Upper lobe of left lung (tissue), 6 donors: ENCODE measurements around the gene RHOV. TPM values are rescaled to one million over a fixed set of nuclear protein-coding genes. Genes with fewer than 3 reads are reported as not detected.

Source experiments
- ATAC-seq, 2 donors: fragments of 200-7000 bp; cut with Tn5 transposase; one replicate each; pipeline ENCODE4 v1.9.1; 2022; ENCODE audit warnings: mild to moderate bottlenecking in 2 of 2, moderate library complexity in 2 of 2; ENCODE audit not compliant: low FRiP score in 2 of 2
- DNase-seq, 2 donors: peaks; one replicate each; pipeline ENCODE4 v3.0.0-alpha.2; 2019 to 2020
- H3K27ac ChIP-seq, 4 donors: fragments of 200-600 bp; sonication (generic); one replicate each; pipeline ENCODE4 v1.5.1; 2016 to 2019
- H3K27me3 ChIP-seq, 4 donors: fragments of 200-600 bp; sonication (generic); one replicate each; pipeline ENCODE4 v1.5.1; 2017 to 2019
- H3K36me3 ChIP-seq, 4 donors: fragments of 200-600 bp; sonication (generic); one replicate each; pipeline ENCODE4 v1.5.1; 2016 to 2019
- H3K4me1 ChIP-seq, 4 donors: fragments of 200-600 bp; sonication (generic); one replicate each; pipeline ENCODE4 v1.5.1; 2018 to 2019
- H3K4me3 ChIP-seq, 4 donors: fragments of 200-600 bp; sonication (generic); one replicate each; pipeline ENCODE4 v1.5.1; 2017 to 2019; ENCODE audit warnings: mild to moderate bottlenecking in 2 of 4, moderate library complexity in 1 of 4
- H3K9me3 ChIP-seq, 4 donors: fragments of 200-600 bp; sonication (generic); one replicate each; pipeline ENCODE4 v1.5.1; 2018 to 2019
- CTCF ChIP-seq, 6 experiments: fragments of 450-650 bp in 4 of 6; fragments of 200-600 bp in 2 of 6; sonication (generic) in 2 of 6; IDR thresholded peaks; one replicate each; pipeline ENCODE4 v1.5.1; 2016 to 2019; ENCODE audit warnings: antibody characterized with exemption in 6 of 6
- EP300 ChIP-seq, 4 donors: sonication (generic); formaldehyde crosslinking; IDR thresholded peaks; one replicate each; pipeline ENCODE4 v1.5.1; 2017; ENCODE audit warnings: antibody characterized with exemption in 4 of 4, control low read depth in 2 of 4
- POLR2A ChIP-seq, 4 donors: fragments of 450-650 bp; IDR thresholded peaks; one replicate each; pipeline ENCODE4 v1.5.1; 2016 to 2017; ENCODE audit warnings: antibody characterized with exemption in 4 of 4, mild to moderate bottlenecking in 2 of 4
- POLR2AphosphoS5 ChIP-seq, 2 donors: sonication (generic); formaldehyde crosslinking; IDR thresholded peaks; one replicate each; pipeline ENCODE4 v1.5.1; 2017; ENCODE audit warnings: antibody characterized with exemption in 2 of 2
- whole genome bisulfite sequencing, 2 donors: methylation state at CpG; one replicate each; pipeline ENCODE4 v1.1.5; 2017 to 2018; 5-methylcytosine and 5-hydroxymethylcytosine counted together
- total RNA-seq, 6 donors: library from RNA; depleted of rRNA in 4 of 6; stranded (reverse); fragments of >200 nt in 4 of 6; gene quantifications; one replicate each; pipeline versions ENCODE4 v1.1.0 to v1.2.1, GENCODE V29; 2016 to 2021
- donor health status: DM: no; HTN: no; CAD: no; lungs with moderate emphysema.
- donor health status: DM: no; HTN: yes; CAD: no; lungs with severe emphysema.

RHOV gene
- total RNA-seq, 6 donors from 2014 or later: 0.46 to 2.1 (median 0.77) TPM; not detected in 3

- TF ChIP-seq CTCF (IDR thresholded peaks at IDR 0.05) (no peak), EP300 (IDR thresholded peaks at IDR 0.05) (no peak), POLR2A (IDR thresholded peaks at IDR 0.05) (no peak), POLR2AphosphoS5 (IDR thresholded peaks at IDR 0.05) (no peak)
- ATAC-seq (no peak), DNase-seq (no peak)
- peaks cover 0 to 11% (median 4%) of the 10 kb centered on the region in 4 donors for H3K27me3 ChIP-seq
- no peaks in the 10 kb centered on the region for H3K9me3 ChIP-seq
- peaks cover 25 to 51% (median 37%) of the 10 kb centered on the region in 4 donors for H3K4me1 ChIP-seq
- peak overlapping the region; percentile 77 to 84 (median 83) for H3K27ac ChIP-seq
- no peaks in the 10 kb centered on the region for H3K36me3 ChIP-seq
- WGBS, 2 donors: 23 to 29% methylated on average over 6 to 26 of the region's 34 CpGs
- H3K4me3 ChIP-seq: peak overlapping the region; percentile 16 to 81 (median 62)
Measured at GRCh38 chr15:40843261-40843884, 30.7 kb downstream of the RHOV start.

- no peak for ATAC-seq
- WGBS, 2 donors: 88 to 90% methylated on average over 2 of the region's 2 CpGs
- H3K9me3 ChIP-seq: no peaks in the 10 kb centered on the region
- H3K27me3 ChIP-seq: peaks cover 0 to 11% (median 4%) of the 10 kb centered on the region in 4 donors
- no peak overlapping the region for H3K27ac ChIP-seq
- H3K36me3 ChIP-seq: no peaks in the 10 kb centered on the region
- H3K4me1 ChIP-seq: peaks cover 19 to 35% (median 21%) of the 10 kb centered on the region in 4 donors
- DNase-seq: no peak
- H3K4me3 ChIP-seq: no peak overlapping the region
- no peak for TF ChIP-seq EP300 (IDR thresholded peaks at IDR 0.05)
- no peak for TF ChIP-seq POLR2AphosphoS5 (IDR thresholded peaks at IDR 0.05)
- TF ChIP-seq POLR2A (IDR thresholded peaks at IDR 0.05): no peak
- TF ChIP-seq CTCF (IDR thresholded peaks at IDR 0.05): no peak
Measured at GRCh38 chr15:40841741-40842140, 32.3 kb downstream of the RHOV start.

- Histone ChIP-seq H3K27ac (no peak overlapping the region), H3K4me1 (peaks cover 0 to 6% (median 2%) of the 10 kb centered on the region in 4 donors), H3K4me3 (no peak overlapping the region), H3K9me3 (no peaks in the 10 kb centered on the region), H3K27me3 (peaks cover 0 to 3% (median 0%) of the 10 kb centered on the region in 4 donors), H3K36me3 (no peaks in the 10 kb centered on the region)
- 87 to 89% methylated on average over 5 of the region's 5 CpGs for WGBS, 2 donors
- ATAC-seq: no peak
- TF ChIP-seq CTCF (IDR thresholded peaks at IDR 0.05): no peak
- no peak for TF ChIP-seq EP300 (IDR thresholded peaks at IDR 0.05)
- no peak for TF ChIP-seq POLR2AphosphoS5 (IDR thresholded peaks at IDR 0.05)
- no peak for TF ChIP-seq POLR2A (IDR thresholded peaks at IDR 0.05)
- no peak for DNase-seq
Measured at GRCh38 chr15:40838756-40839155, 35.3 kb downstream of the RHOV start.

GRCh38 chr15:40836020-40836419 lies 38.0 kb downstream of the RHOV start:
- no peaks in the 10 kb centered on the region for H3K27me3 ChIP-seq
- DNase-seq (no peak), ATAC-seq (no peak)
- H3K27ac ChIP-seq: no peak overlapping the region
- no peak overlapping the region for H3K4me3 ChIP-seq
- no peaks in the 10 kb centered on the region for H3K4me1 ChIP-seq
- 93 to 100% methylated on average over 1 of the region's 1 CpG for WGBS, 2 donors
- TF ChIP-seq EP300 (IDR thresholded peaks at IDR 0.05) (no peak), POLR2A (IDR thresholded peaks at IDR 0.05) (no peak), POLR2AphosphoS5 (IDR thresholded peaks at IDR 0.05) (no peak), CTCF (IDR thresholded peaks at IDR 0.05) (no peak)
- H3K9me3 ChIP-seq: no peaks in the 10 kb centered on the region
- H3K36me3 ChIP-seq: no peaks in the 10 kb centered on the region

GRCh38 chr15:40832903-40833302 lies 41.1 kb downstream of the RHOV start:
- H3K36me3 ChIP-seq: no peaks in the 10 kb centered on the region
- DNase-seq: no peak
- H3K27ac ChIP-seq: no peak overlapping the region
- no peaks in the 10 kb centered on the region for H3K4me1 ChIP-seq
- ATAC-seq: no peak
- no peaks in the 10 kb centered on the region for H3K9me3 ChIP-seq
- TF ChIP-seq POLR2A (IDR thresholded peaks at IDR 0.05): no peak
- TF ChIP-seq EP300 (IDR thresholded peaks at IDR 0.05): no peak
- no peak for TF ChIP-seq POLR2AphosphoS5 (IDR thresholded peaks at IDR 0.05)
- no peak for TF ChIP-seq CTCF (IDR thresholded peaks at IDR 0.05)
- H3K4me3 ChIP-seq: no peak overlapping the region
- H3K27me3 ChIP-seq: no peaks in the 10 kb centered on the region
